Fibroblast of mammary gland (primary cell): ENCODE results near the gene GPN1.

ENCODE experiments used
- DNase-seq: peaks from one replicate; pipeline ENCODE4 v3.0.0-alpha.2; 2010; ENCODE audit warnings: low read depth
- H3K4me3 ChIP-seq: 2 replicates; pipeline ENCODE4 v1.5.1; 2011; ENCODE audit warnings: low read depth, mild to moderate bottlenecking, low read length, moderate library complexity; ENCODE audit not compliant: control insufficient read depth
- TF ChIP-seq, protein P1 (sequence below): conservative IDR thresholded peaks from 2 replicates; pipeline ENCODE4 v1.5.1; 2011; ENCODE audit warnings: low read depth, low read length, inconsistent platforms; ENCODE audit not compliant: control insufficient read depth, insufficient read depth

Gene GPN1

DNA sequence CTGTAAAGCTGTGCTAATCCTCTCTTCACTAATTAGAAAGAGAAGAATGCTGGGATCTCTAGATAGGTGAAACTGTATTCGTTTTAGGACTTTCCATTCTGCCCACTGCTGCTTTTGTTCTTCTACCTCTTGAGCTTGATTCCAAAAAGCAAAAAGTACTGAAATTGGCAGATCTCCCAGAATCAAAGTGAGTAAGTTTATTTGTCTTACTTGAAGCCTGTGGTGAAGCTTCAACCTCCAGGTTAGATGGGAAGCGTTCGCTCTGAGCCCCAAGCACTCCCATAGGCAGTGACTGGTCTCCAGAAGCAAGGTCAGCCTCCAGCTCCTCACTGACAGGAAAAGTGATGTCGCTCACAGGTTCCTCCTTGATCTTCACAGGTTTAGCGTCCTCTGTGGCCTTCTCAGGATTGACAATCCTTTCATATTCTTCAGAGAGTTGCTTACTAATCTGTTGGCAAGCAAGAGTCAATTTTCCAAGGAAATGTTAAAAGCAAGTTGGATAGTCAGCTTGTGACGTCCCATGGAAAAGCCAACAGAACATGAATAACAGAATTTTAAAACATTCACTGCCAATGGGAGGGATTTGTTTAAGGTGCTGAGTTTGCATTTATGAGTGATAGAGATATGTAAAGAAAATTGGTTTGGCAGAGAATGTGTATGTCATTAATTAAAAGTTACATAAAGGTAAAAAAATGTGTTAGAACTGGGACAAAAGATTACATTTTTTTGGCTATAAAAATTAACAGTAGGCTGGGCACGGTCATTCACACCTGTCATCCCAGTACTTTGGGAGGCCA is 26.5 kb downstream of the GPN1 start:
- TF ChIP-seq, protein P1, sequence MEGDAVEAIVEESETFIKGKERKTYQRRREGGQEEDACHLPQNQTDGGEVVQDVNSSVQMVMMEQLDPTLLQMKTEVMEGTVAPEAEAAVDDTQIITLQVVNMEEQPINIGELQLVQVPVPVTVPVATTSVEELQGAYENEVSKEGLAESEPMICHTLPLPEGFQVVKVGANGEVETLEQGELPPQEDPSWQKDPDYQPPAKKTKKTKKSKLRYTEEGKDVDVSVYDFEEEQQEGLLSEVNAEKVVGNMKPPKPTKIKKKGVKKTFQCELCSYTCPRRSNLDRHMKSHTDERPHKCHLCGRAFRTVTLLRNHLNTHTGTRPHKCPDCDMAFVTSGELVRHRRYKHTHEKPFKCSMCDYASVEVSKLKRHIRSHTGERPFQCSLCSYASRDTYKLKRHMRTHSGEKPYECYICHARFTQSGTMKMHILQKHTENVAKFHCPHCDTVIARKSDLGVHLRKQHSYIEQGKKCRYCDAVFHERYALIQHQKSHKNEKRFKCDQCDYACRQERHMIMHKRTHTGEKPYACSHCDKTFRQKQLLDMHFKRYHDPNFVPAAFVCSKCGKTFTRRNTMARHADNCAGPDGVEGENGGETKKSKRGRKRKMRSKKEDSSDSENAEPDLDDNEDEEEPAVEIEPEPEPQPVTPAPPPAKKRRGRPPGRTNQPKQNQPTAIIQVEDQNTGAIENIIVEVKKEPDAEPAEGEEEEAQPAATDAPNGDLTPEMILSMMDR: no peak
- peak; percentile 72 for DNase-seq

DNA sequence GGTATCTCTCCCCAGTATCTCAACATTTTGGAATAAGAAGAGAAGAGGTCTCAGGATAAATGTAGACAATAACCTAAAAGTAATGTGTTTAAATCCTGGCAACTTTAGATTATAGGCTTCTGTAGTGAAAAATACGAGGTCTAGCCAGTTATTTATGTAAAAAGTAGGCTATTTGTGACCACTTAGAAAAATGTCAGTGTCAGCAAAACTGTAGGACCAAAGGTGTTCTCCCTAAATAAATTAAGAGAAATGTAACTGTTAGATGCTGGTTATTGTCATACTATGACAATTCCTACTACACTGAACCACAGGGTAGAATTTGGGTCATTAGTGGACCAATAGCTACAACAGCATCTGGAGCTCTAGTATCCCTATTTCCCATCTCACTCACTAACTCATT is 32.5 kb downstream of the GPN1 start:
- DNase-seq: no peak
- TF ChIP-seq, protein P1: no peak

More for the DNA sequence above, 26.5 kb downstream of the GPN1 start:
- no peak overlapping the region for H3K4me3 ChIP-seq

DNA sequence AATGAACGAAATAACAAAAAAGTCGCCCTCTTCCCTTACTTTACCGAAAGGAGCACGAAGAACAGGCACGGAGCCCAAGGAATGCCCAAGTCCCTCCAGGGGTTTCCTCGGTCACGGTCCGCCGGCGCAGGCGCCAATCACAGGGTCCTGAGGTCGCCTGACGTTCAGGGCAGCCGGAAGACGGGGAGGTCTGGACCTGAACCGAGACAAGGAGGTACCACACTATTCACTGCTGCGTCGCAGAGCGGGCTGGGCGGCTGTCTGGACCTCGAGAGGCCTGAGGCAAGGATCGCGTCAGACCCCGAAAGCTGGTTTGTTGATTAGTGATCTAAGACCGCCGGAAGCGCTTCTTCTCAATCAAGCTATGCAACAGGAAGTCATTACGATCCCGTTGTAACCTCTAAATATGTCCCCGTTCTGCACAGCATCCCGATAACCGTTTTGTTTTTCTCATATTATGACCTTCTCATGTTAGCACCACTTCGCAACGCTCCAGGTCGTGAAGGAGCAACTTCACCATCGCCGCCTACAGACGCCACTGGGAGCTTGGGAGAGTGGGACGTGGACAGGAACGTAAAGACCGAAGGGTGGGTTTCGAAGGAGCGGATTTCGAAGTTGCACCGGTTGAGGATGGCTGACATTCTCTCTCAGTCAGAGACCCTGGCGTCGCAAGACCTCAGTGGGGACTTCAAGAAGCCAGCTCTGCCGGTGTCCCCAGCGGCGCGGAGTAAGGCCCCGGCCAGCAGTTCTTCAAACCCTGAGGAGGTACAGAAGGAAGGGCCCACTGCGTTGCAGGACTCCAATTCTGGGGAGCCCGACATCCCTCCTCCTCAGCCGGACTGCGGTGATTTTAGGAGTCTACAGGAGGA is 34.7 kb downstream of the GPN1 start, which contains the start of the genes SLC4A1AP and SUPT7L:
TSS of gene SLC4A1AP (plus strand) at position 605 of the 869 bp plus-strand sequence. CDS start at position 631, 26 bp downstream.
TSS of gene SUPT7L (minus strand) at position 330 of the 869 bp plus-strand sequence. CDS start 1,422 bp downstream, outside the sequence.
- DNase-seq: peak; percentile 89
- TF ChIP-seq, protein P1: no peak
- H3K4me3 ChIP-seq: peak within 1 kb of the TSS; percentile 95

More for the DNA sequence above, 32.5 kb downstream of the GPN1 start:
- no peak overlapping the region for H3K4me3 ChIP-seq

DNA sequence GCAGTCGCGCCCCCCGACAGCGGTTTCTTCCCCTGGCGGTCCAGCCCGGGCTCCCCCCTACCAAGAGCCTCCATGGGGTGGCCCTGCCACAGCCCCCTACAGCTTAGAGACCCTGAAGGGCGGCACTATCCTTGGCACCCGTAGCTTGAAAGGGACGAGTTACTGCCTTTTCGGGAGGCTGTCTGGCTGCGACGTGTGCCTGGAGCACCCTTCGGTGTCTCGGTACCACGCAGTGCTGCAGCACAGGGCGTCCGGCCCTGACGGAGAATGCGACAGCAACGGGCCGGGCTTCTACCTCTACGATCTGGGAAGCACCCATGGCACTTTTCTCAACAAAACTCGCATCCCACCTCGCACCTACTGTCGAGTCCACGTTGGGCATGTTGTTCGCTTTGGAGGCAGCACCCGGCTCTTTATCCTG is 35.3 kb downstream of the GPN1 start:
- no peak for DNase-seq
- TF ChIP-seq, protein P1: no peak
- peak overlapping the region; percentile 95 for H3K4me3 ChIP-seq

DNA sequence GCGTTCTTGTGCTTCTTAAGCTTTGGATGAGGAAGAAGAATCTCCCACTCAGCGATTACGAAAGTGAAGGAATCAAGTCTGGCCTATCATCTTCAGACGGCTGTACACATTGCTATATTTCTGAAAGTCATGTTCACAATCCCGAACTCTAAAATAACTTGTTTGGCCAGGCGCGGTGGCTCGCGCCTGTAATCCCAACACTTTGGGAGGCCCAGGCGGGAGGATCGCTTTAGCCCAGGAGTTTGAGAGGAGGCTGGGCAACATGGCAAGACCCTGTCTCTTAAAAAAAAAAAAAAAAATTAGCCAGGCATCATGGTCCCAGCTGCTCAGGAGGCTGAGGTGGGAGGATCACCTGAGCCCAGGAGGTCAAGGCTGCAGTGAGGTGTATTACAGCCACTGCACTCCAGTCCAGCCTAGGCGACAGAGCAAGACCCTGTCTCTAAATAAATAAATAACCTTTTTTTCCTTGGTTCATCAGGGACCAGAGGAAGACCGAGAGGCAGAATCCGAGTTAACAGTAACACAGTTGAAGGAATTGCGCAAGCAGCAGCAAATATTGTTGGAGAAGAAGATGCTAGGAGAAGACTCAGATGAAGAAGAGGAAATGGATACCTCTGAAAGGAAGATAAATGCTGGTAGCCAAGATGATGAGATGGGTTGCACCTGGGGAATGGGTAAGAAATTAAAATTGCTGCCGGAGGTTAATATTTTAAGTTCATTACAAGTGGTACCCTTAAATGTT is 35.9 kb downstream of the GPN1 start:
- DNase-seq: no peak
- H3K4me3 ChIP-seq: peak overlapping the region; percentile 95
- TF ChIP-seq, protein P1: no peak

DNA sequence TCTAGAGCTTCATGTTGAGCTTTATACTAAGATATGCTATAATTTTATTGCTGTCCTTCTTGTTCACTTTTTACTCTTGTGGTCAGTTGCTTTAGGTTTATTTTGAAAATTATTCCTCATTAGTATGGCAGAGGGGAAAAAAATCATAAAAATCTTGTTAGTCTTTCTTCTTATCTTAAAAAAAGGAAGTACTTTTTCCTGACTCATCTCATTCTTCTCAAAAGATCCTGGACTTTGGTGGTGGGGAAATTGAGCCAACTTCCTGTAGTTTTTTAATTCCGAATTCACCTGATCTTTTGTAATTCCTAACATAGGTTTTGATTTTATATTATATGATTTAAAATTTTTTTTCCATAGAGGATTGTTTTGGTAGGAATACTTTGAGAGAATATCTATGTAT is 38.6 kb downstream of the GPN1 start:
- TF ChIP-seq, protein P1: no peak
- H3K4me3 ChIP-seq: no peak overlapping the region
- no peak for DNase-seq
